ENCODE data around the gene NTM. TPM values are rescaled to one million over a fixed set of nuclear protein-coding genes. Genes with fewer than 3 reads are reported as not detected.

Gene NTM
- total and polyA plus RNA-seq, 8 donors = 0.04 to 4.4 (median 0.50) TPM

DNA sequence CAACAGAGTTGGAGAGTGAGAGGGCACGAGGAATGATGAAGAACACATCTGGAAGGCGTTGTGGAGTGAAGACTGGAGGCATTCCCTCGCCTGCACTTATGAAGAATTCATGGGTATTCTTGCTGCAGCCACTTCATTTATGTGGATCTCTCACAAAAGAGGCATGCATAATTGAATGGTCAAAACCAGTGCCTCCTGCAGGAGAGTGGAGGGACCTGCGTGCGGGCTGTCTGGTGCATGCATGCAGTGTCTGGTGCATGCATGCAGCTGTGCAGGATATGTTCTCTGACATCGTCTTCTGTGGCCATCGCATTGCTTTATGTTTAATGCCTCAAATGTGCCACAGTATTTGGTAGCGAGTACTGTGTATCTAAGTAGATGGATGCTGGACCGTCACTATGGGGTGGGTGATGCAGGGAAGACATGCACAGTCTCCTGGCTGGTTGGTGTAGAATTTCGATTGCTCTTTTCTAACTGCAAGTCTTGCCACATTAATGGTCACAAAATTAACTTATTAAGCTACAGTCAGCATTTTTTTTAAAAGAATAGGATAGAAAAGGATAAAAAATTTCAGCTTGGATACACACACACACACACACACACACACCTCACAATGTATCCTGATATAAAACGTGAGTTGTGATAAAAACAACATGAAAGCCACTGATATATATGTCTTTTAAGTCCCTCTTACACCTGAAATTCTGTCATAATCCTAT is 20.9 kb upstream of the NTM start:
- Histone ChIP-seq H3K9me3 (no peaks in the 10 kb centered on the region), H3K36me3 (no peaks in the 10 kb centered on the region), H3K4me3 (no peak overlapping the region), H3K27ac (no peak overlapping the region), H3K4me1 (no peaks in the 10 kb centered on the region), H3K27me3 (peaks cover 0 to 4% (median 0%) of the 10 kb centered on the region in 4 donors)
- FAIRE-seq = no peak
- no peak for TF ChIP-seq CTCF (IDR thresholded peaks at IDR 0.05)
- ATAC-seq = no peak
- DNase-seq = no peak
- intact Hi-C loops (cut with DNase I) = no loop called here
- WGBS, 2 donors = 54 to 71% methylated on average over 11 of the region's 11 CpGs

DNA sequence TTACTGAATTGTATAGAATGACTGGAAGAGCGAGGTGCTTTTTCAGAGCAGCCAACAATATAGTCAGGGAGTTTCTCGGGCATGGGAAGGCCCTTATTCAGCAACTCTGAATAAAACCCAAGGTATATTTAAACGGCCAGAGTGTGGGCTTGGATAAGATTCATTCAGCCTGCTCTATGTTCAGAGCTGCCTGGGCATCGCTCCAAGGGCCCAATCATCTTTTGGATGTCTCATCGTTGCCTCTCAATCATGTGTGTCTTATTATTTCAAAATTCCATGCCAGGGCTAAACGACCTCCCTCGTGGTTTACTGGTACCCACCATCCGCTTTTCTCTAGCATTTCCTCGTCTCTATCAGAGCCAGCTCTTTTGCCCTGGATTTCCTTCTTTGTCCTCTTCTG is 19.5 kb upstream of the NTM start:
- Histone ChIP-seq H3K27ac (no peak overlapping the region), H3K9me3 (no peaks in the 10 kb centered on the region), H3K36me3 (no peaks in the 10 kb centered on the region), H3K4me1 (no peaks in the 10 kb centered on the region), H3K27me3 (peaks cover 0 to 4% (median 0%) of the 10 kb centered on the region in 4 donors), H3K4me3 (no peak overlapping the region)
- ATAC-seq (no peak), FAIRE-seq (no peak), DNase-seq (no peak)
- WGBS, 2 donors = 54 to 66% methylated on average over 9 of the region's 9 CpGs
- intact Hi-C loops (cut with DNase I) = no loop called here
- TF ChIP-seq CTCF (IDR thresholded peaks at IDR 0.05) = no peak

DNA sequence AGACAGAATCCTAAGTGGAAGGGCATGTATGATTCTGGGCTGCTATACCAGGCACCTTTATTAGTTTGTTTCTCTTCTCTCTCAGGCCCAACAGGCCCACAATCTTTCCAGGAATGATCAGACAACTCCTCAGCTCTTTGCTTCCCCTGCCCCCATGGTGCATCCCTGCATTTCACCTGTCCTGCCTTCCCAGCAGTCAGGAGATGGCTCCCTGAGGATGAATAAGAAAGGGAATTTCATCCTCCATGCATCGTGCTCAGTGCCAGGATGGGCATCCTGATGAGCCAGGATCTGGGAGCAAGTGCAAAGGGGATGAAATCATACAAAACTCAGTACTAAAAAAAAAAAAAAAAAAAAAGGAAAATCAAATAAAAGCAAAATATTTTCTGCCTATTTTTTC is 18.6 kb upstream of the NTM start:
- H3K4me3 ChIP-seq = no peak overlapping the region
- ATAC-seq (no peak), FAIRE-seq (no peak), DNase-seq (no peak)
- intact Hi-C loops (cut with DNase I) = no loop called here
- no peaks in the 10 kb centered on the region for H3K9me3 ChIP-seq
- H3K27me3 ChIP-seq = peaks cover 0 to 4% (median 0%) of the 10 kb centered on the region in 4 donors
- no peaks in the 10 kb centered on the region for H3K4me1 ChIP-seq
- no peak overlapping the region for H3K27ac ChIP-seq
- 28 to 37% methylated on average over 1 of the region's 1 CpG for WGBS, 2 donors
- H3K36me3 ChIP-seq = no peaks in the 10 kb centered on the region
- no peak for TF ChIP-seq CTCF (IDR thresholded peaks at IDR 0.05)

- DNase-seq (no peak), FAIRE-seq (no peak), ATAC-seq (no peak)
- peaks cover 0 to 10% (median 0%) of the 10 kb centered on the region in 4 donors for H3K27me3 ChIP-seq
- no peaks in the 10 kb centered on the region for H3K4me1 ChIP-seq
- H3K9me3 ChIP-seq = no peaks in the 10 kb centered on the region
- intact Hi-C loops (cut with DNase I) = no loop called here
- no peak overlapping the region for H3K4me3 ChIP-seq
- TF ChIP-seq CTCF (IDR thresholded peaks at IDR 0.05) = no peak
- no peak overlapping the region for H3K27ac ChIP-seq
- WGBS, 2 donors = 53 to 77% methylated on average over 2 of the region's 2 CpGs
- no peaks in the 10 kb centered on the region for H3K36me3 ChIP-seq
These were observed 16.6 kb upstream of the NTM start for GRCh38 chr11:131353766-131354165.

DNA sequence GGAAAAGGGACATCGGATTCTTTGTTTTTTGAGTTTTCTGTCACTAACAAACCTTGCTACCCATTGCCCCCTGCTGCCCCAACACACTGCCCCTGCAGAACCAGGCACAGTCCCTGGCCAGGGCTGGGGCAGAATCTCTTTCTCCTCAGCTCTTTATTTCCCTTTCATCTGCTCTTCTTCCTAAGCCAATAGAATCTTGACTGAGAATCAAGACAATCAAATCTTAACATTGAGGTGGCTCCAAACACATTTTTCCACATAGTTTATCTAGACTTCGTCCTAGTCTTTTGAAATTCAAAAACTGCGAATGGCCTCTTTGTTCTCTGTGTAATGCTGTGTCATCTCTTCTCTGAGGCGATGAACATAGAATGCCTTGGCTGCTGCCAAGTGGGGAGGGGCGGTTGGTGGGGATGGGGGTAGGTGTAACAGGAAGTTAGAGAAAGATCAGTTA is 16.1 kb upstream of the NTM start:
- FAIRE-seq = no peak
- WGBS, 2 donors = 41 to 43% methylated on average over 5 of the region's 5 CpGs
- Histone ChIP-seq H3K36me3 (no peaks in the 10 kb centered on the region), H3K9me3 (no peaks in the 10 kb centered on the region), H3K4me1 (no peaks in the 10 kb centered on the region), H3K27ac (no peak overlapping the region), H3K4me3 (no peak overlapping the region), H3K27me3 (peaks cover 0 to 10% (median 0%) of the 10 kb centered on the region in 4 donors)
- no peak for TF ChIP-seq CTCF (IDR thresholded peaks at IDR 0.05)
- ATAC-seq = no peak
- intact Hi-C loops (cut with DNase I) = no loop called here
- no peak for DNase-seq
